GM23338 (cell line): ENCODE measurements around the gene SENP6. TPM values are rescaled to one million over a fixed set of nuclear protein-coding genes. Genes with fewer than 3 reads are reported as not detected.

Experiments used
- ATAC-seq: fragments of 200-7000 bp; cut with Tn5 transposase; 3 replicates; pipeline ENCODE4 v1.9.1; 2020
- DNase-seq: peaks from one replicate; pipeline ENCODE4 v3.0.0-alpha.2; 2015; ENCODE audit warnings: low spot score
- H2AFZ ChIP-seq: fragments of 200-600 bp; sonication (generic); 2 replicates; pipeline ENCODE4 v1.8.0; 2016; ENCODE audit warnings: antibody characterized with exemption, mild to moderate bottlenecking, moderate library complexity
- H3F3A ChIP-seq: fragments of 200-600 bp; sonication (generic); replicated peaks from 2 replicates; pipeline ENCODE4 v1.8.0; 2017; ENCODE audit warnings: antibody characterized with exemption, mixed run types, low read depth
- H3K27ac ChIP-seq: fragments of 200-600 bp; sonication (generic); 2 replicates; pipeline ENCODE4 v1.6.1; 2016; ENCODE audit warnings: low read depth
- H3K27me3 ChIP-seq: fragments of 200-600 bp; sonication (generic); 2 replicates; pipeline ENCODE4 v1.8.0; 2016; ENCODE audit warnings: mild to moderate bottlenecking, mixed run types, moderate library complexity; ENCODE audit not compliant: insufficient read depth
- H3K36me3 ChIP-seq: fragments of 200-600 bp; sonication (generic); 2 replicates; pipeline ENCODE4 v1.8.0; 2016; ENCODE audit warnings: mild to moderate bottlenecking; ENCODE audit not compliant: insufficient read depth
- H3K4me1 ChIP-seq: fragments of 200-600 bp; sonication (generic); 2 replicates; pipeline ENCODE4 v1.8.0; 2016; ENCODE audit warnings: mild to moderate bottlenecking, moderate library complexity; ENCODE audit not compliant: insufficient read depth
- H3K4me2 ChIP-seq: fragments of 200-600 bp; sonication (generic); 2 replicates; pipeline ENCODE4 v1.7.1; 2017; ENCODE audit warnings: mixed run types
- H3K4me3 ChIP-seq: fragments of 200-600 bp; sonication (generic); 2 replicates; pipeline ENCODE4 v1.6.1; 2016; ENCODE audit warnings: mixed run types
- H3K79me2 ChIP-seq: fragments of 200-600 bp; sonication (generic); replicated peaks from 2 replicates; pipeline ENCODE4 v1.8.0; 2017; ENCODE audit warnings: mild to moderate bottlenecking; ENCODE audit not compliant: insufficient read depth
- H3K9me2 ChIP-seq: fragments of 200-600 bp; sonication (generic); 2 replicates; pipeline ENCODE4 v1.8.0; 2017; ENCODE audit not compliant: insufficient read depth
- H4K20me1 ChIP-seq: fragments of 200-600 bp; sonication (generic); replicated peaks from 2 replicates; pipeline ENCODE4 v1.8.0; 2017; ENCODE audit warnings: mild to moderate bottlenecking; ENCODE audit not compliant: insufficient read depth
- H3K27ac Mint-ChIP-seq: 2 replicates; pipeline ENCODE4 v1.8.0; 2020; ENCODE audit warnings: inconsistent platforms, mild to moderate bottlenecking, moderate library complexity, mixed read lengths
- H3K27me3 Mint-ChIP-seq: 3 replicates; pipeline ENCODE4 v1.8.0; 2022; ENCODE audit warnings: low read depth, mild to moderate bottlenecking, moderate library complexity, mixed read lengths, inconsistent platforms; ENCODE audit not compliant: insufficient read depth, poor library complexity
- H3K36me3 Mint-ChIP-seq: 3 replicates; pipeline ENCODE4 v1.8.0; 2021; ENCODE audit warnings: low read depth, mild to moderate bottlenecking, inconsistent platforms, moderate library complexity, mixed read lengths
- H3K4me1 Mint-ChIP-seq: 3 replicates; pipeline ENCODE4 v1.8.0; 2020; ENCODE audit warnings: mild to moderate bottlenecking, inconsistent platforms, mixed read lengths
- H3K4me3 Mint-ChIP-seq: 3 replicates; pipeline ENCODE4 v1.8.0; 2021; ENCODE audit warnings: moderate library complexity, mild to moderate bottlenecking, inconsistent platforms, mixed read lengths
- H3K9me3 Mint-ChIP-seq: 3 replicates; pipeline ENCODE4 v1.8.0; 2020; ENCODE audit warnings: moderate library complexity, mild to moderate bottlenecking, inconsistent platforms, mixed read lengths
- CREB1 ChIP-seq: fragments of 250-450 bp; sonication (Bioruptor Pico); IDR thresholded peaks from 2 replicates; pipeline ENCODE4 v1.5.0; 2020; ENCODE audit warnings: low read depth, mild to moderate bottlenecking, moderate library complexity
- EZH2 ChIP-seq: fragments of 200-600 bp; sonication (generic); IDR thresholded peaks from one replicate; pipeline ENCODE4 v1.8.0; 2017; ENCODE audit warnings: antibody characterized with exemption, mild to moderate bottlenecking, low read depth; ENCODE audit not compliant: unreplicated experiment
- EZH2phosphoT487 ChIP-seq: fragments of 200-600 bp; sonication (generic); IDR thresholded peaks from one replicate; pipeline ENCODE4 v1.8.1; 2018; ENCODE audit warnings: antibody characterized with exemption; ENCODE audit not compliant: unreplicated experiment
- JUNB ChIP-seq: IDR thresholded peaks from one replicate; pipeline ENCODE4 v1.6.1; 2016; ENCODE audit warnings: antibody characterized with exemption; ENCODE audit not compliant: unreplicated experiment
- NANOG ChIP-seq: IDR thresholded peaks from 2 replicates; pipeline ENCODE4 v1.6.1; 2016; ENCODE audit warnings: antibody characterized with exemption, borderline replicate concordance
- POLR2AphosphoS5 ChIP-seq: IDR thresholded peaks from 2 replicates; pipeline ENCODE4 v1.6.1; 2016; ENCODE audit warnings: antibody characterized with exemption, low read depth
- STAT1 ChIP-seq: IDR thresholded peaks from one replicate; pipeline ENCODE4 v1.6.1; 2016; ENCODE audit warnings: antibody characterized with exemption; ENCODE audit not compliant: unreplicated experiment
- ZNF114 ChIP-seq: fragments of 250-450 bp; sonication (Bioruptor Pico); IDR thresholded peaks from 2 replicates; pipeline ENCODE4 v1.5.0; 2020; ENCODE audit warnings: mild to moderate bottlenecking, moderate library complexity
- ZNF331 ChIP-seq: fragments of 250-450 bp; sonication (Bioruptor Pico); IDR thresholded peaks from 2 replicates; pipeline ENCODE4 v1.5.0; 2020; ENCODE audit warnings: low read depth, mild to moderate bottlenecking, moderate library complexity
- polyA plus RNA-seq: library from polyadenylated mRNA; unstranded; fragments of >200 nt; fragmentation: Nextera tagmentation; extraction: Ambion mirVana; gene quantifications from 2 replicates; pipeline ENCODE4 v1.2.1, GENCODE V29; 2016
- total RNA-seq: library from RNA; depleted of rRNA; stranded (reverse); fragments of >200 nt; shearing (Covaris generic); gene quantifications from 2 replicates; pipeline ENCODE4 v1.2.3, GENCODE V29; 2014
- TF ChIP-seq, protein P1 (sequence below): fragments of 250-450 bp; sonication (Bioruptor Pico); IDR thresholded peaks from 2 replicates; pipeline ENCODE4 v1.5.0; 2020; ENCODE audit warnings: mild to moderate bottlenecking, moderate library complexity
- TF ChIP-seq, protein P2 (sequence below): IDR thresholded peaks from 2 replicates; pipeline ENCODE4 v1.6.1; 2016; ENCODE audit warnings: antibody characterized with exemption
- TF ChIP-seq, protein P3 (sequence below): IDR thresholded peaks from one replicate; pipeline ENCODE4 v1.6.1; 2018; ENCODE audit warnings: antibody characterized with exemption; ENCODE audit not compliant: unreplicated experiment
- TF ChIP-seq, protein P4 (sequence below), 2 experiments: fragments of 200-600 bp in 1 of 2; sonication (generic) in 1 of 2; conservative IDR thresholded peaks; 2 replicates each; pipeline versions ENCODE4 v1.5.1 to v1.6.1; 2016 to 2017; ENCODE audit warnings: antibody characterized with exemption in 2 of 2, low read depth in 2 of 2, mild to moderate bottlenecking in 2 of 2, moderate library complexity in 1 of 2

The SENP6 gene
- total and polyA plus RNA-seq, 2 experiments from 2014 or later = 66.6 to 114 TPM

DNA sequence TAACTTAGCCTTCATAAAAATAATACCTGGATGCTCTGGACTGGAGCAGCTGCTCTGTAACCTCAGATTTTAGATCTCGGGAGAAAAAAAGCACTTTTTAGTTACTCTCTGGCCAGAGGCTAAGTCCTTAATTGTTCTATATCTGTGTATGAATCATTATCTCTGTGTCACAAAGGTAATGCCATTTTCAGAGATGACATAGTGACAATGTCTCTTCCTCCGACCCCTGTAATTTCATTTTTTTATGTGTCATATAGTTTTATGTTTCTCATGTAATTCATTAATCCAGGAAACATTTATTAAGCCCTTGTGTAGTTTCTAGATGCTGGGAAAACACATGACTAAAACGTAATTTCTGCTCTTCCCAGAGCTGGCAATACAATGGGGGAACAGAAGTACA, 55.6 kb downstream of the SENP6 start (continued):
- TF ChIP-seq ZNF114 = no peak

DNA sequence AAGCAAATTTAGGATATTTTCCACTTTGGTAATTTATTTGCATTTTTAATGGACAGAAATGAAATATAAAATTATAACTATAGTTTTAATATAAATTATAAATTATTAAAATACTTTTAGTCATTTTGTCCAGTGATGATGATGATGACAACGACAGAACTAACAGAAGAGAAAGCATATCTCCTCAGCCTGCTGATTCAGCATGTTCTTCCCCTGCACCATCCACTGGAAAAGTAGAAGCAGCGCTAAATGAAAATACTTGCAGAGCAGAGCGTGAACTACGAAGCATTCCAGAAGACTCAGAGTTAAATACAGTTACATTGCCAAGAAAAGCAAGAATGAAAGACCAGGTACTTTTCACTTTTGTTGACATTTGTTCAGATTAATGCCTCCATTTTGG, 64.9 kb downstream of the SENP6 start:
- no peaks in the 10 kb centered on the region for H3K4me1 ChIP-seq
- no peak for ATAC-seq
- H3K4me2 ChIP-seq = no peak overlapping the region
- H3K36me3 ChIP-seq = peaks cover 28% of the 10 kb centered on the region; the same call in 1 of the 2 replicates
- TF ChIP-seq, protein P1, sequence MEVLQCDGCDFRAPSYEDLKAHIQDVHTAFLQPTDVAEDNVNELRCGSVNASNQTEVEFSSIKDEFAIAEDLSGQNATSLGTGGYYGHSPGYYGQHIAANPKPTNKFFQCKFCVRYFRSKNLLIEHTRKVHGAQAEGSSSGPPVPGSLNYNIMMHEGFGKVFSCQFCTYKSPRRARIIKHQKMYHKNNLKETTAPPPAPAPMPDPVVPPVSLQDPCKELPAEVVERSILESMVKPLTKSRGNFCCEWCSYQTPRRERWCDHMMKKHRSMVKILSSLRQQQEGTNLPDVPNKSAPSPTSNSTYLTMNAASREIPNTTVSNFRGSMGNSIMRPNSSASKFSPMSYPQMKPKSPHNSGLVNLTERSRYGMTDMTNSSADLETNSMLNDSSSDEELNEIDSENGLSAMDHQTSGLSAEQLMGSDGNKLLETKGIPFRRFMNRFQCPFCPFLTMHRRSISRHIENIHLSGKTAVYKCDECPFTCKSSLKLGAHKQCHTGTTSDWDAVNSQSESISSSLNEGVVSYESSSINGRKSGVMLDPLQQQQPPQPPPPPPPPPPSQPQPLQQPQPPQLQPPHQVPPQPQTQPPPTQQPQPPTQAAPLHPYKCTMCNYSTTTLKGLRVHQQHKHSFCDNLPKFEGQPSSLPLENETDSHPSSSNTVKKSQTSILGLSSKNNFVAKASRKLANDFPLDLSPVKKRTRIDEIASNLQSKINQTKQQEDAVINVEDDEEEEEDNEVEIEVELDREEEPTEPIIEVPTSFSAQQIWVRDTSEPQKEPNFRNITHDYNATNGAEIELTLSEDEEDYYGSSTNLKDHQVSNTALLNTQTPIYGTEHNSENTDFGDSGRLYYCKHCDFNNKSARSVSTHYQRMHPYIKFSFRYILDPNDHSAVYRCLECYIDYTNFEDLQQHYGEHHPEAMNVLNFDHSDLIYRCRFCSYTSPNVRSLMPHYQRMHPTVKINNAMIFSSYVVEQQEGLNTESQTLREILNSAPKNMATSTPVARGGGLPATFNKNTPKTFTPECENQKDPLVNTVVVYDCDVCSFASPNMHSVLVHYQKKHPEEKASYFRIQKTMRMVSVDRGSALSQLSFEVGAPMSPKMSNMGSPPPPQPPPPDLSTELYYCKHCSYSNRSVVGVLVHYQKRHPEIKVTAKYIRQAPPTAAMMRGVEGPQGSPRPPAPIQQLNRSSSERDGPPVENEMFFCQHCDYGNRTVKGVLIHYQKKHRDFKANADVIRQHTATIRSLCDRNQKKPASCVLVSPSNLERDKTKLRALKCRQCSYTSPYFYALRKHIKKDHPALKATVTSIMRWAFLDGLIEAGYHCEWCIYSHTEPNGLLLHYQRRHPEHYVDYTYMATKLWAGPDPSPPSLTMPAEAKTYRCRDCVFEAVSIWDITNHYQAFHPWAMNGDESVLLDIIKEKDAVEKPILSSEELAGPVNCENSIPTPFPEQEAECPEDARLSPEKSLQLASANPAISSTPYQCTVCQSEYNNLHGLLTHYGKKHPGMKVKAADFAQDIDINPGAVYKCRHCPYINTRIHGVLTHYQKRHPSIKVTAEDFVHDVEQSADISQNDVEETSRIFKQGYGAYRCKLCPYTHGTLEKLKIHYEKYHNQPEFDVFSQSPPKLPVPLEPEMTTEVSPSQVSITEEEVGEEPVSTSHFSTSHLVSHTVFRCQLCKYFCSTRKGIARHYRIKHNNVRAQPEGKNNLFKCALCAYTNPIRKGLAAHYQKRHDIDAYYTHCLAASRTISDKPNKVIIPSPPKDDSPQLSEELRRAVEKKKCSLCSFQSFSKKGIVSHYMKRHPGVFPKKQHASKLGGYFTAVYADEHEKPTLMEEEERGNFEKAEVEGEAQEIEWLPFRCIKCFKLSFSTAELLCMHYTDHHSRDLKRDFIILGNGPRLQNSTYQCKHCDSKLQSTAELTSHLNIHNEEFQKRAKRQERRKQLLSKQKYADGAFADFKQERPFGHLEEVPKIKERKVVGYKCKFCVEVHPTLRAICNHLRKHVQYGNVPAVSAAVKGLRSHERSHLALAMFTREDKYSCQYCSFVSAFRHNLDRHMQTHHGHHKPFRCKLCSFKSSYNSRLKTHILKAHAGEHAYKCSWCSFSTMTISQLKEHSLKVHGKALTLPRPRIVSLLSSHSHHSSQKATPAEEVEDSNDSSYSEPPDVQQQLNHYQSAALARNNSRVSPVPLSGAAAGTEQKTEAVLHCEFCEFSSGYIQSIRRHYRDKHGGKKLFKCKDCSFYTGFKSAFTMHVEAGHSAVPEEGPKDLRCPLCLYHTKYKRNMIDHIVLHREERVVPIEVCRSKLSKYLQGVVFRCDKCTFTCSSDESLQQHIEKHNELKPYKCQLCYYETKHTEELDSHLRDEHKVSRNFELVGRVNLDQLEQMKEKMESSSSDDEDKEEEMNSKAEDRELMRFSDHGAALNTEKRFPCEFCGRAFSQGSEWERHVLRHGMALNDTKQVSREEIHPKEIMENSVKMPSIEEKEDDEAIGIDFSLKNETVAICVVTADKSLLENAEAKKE (CRISPR knock-in tag) = no peak
- TF ChIP-seq, protein P2, sequence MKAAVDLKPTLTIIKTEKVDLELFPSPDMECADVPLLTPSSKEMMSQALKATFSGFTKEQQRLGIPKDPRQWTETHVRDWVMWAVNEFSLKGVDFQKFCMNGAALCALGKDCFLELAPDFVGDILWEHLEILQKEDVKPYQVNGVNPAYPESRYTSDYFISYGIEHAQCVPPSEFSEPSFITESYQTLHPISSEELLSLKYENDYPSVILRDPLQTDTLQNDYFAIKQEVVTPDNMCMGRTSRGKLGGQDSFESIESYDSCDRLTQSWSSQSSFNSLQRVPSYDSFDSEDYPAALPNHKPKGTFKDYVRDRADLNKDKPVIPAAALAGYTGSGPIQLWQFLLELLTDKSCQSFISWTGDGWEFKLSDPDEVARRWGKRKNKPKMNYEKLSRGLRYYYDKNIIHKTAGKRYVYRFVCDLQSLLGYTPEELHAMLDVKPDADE = no peak
- no peak for TF ChIP-seq EZH2
- TF ChIP-seq, protein P3, sequence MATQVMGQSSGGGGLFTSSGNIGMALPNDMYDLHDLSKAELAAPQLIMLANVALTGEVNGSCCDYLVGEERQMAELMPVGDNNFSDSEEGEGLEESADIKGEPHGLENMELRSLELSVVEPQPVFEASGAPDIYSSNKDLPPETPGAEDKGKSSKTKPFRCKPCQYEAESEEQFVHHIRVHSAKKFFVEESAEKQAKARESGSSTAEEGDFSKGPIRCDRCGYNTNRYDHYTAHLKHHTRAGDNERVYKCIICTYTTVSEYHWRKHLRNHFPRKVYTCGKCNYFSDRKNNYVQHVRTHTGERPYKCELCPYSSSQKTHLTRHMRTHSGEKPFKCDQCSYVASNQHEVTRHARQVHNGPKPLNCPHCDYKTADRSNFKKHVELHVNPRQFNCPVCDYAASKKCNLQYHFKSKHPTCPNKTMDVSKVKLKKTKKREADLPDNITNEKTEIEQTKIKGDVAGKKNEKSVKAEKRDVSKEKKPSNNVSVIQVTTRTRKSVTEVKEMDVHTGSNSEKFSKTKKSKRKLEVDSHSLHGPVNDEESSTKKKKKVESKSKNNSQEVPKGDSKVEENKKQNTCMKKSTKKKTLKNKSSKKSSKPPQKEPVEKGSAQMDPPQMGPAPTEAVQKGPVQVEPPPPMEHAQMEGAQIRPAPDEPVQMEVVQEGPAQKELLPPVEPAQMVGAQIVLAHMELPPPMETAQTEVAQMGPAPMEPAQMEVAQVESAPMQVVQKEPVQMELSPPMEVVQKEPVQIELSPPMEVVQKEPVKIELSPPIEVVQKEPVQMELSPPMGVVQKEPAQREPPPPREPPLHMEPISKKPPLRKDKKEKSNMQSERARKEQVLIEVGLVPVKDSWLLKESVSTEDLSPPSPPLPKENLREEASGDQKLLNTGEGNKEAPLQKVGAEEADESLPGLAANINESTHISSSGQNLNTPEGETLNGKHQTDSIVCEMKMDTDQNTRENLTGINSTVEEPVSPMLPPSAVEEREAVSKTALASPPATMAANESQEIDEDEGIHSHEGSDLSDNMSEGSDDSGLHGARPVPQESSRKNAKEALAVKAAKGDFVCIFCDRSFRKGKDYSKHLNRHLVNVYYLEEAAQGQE = no peak
- TF ChIP-seq NANOG = no peak
- TF ChIP-seq, protein P4, sequence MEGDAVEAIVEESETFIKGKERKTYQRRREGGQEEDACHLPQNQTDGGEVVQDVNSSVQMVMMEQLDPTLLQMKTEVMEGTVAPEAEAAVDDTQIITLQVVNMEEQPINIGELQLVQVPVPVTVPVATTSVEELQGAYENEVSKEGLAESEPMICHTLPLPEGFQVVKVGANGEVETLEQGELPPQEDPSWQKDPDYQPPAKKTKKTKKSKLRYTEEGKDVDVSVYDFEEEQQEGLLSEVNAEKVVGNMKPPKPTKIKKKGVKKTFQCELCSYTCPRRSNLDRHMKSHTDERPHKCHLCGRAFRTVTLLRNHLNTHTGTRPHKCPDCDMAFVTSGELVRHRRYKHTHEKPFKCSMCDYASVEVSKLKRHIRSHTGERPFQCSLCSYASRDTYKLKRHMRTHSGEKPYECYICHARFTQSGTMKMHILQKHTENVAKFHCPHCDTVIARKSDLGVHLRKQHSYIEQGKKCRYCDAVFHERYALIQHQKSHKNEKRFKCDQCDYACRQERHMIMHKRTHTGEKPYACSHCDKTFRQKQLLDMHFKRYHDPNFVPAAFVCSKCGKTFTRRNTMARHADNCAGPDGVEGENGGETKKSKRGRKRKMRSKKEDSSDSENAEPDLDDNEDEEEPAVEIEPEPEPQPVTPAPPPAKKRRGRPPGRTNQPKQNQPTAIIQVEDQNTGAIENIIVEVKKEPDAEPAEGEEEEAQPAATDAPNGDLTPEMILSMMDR (conservative IDR thresholded peaks at IDR 0.05; ENCODE audit: low read depth in 2 of 2) = no peak
- TF ChIP-seq CREB1 (CRISPR knock-in tag) = no peak
- TF ChIP-seq STAT1 = no peak
- TF ChIP-seq JUNB = no peak
- TF ChIP-seq ZNF331 = no peak
- TF ChIP-seq POLR2AphosphoS5 = no peak
- no peak for TF ChIP-seq EZH2phosphoT487
- TF ChIP-seq ZNF114 = no peak
- no peak overlapping the region for H3K4me3 ChIP-seq
- peaks cover 39% of the 10 kb centered on the region for H3K36me3 Mint-ChIP-seq
- no peak overlapping the region for H3K4me3 Mint-ChIP-seq
- no peaks in the 10 kb centered on the region for H3K9me3 Mint-ChIP-seq
- H3K79me2 ChIP-seq = no peaks in the 10 kb centered on the region
- H3K27ac Mint-ChIP-seq = no peak overlapping the region
- no peak for DNase-seq
- H3K27ac ChIP-seq = no peak overlapping the region
- no peaks in the 10 kb centered on the region for H3K4me1 Mint-ChIP-seq
- H2AFZ ChIP-seq = no peak overlapping the region
- H3K27me3 Mint-ChIP-seq = peaks cover 2% of the 10 kb centered on the region
- no peaks in the 10 kb centered on the region for H3K9me2 ChIP-seq
- H3F3A ChIP-seq = no peaks in the 10 kb centered on the region
- no peaks in the 10 kb centered on the region; the same call in 1 of the 2 replicates for H4K20me1 ChIP-seq
- H3K27me3 ChIP-seq = no peaks in the 10 kb centered on the region
